ENCODE results near the gene ITSN2.
A peak's percentile ranks its signal among the peaks of the same experiment; 100 is the strongest.

Gene ITSN2

DNA sequence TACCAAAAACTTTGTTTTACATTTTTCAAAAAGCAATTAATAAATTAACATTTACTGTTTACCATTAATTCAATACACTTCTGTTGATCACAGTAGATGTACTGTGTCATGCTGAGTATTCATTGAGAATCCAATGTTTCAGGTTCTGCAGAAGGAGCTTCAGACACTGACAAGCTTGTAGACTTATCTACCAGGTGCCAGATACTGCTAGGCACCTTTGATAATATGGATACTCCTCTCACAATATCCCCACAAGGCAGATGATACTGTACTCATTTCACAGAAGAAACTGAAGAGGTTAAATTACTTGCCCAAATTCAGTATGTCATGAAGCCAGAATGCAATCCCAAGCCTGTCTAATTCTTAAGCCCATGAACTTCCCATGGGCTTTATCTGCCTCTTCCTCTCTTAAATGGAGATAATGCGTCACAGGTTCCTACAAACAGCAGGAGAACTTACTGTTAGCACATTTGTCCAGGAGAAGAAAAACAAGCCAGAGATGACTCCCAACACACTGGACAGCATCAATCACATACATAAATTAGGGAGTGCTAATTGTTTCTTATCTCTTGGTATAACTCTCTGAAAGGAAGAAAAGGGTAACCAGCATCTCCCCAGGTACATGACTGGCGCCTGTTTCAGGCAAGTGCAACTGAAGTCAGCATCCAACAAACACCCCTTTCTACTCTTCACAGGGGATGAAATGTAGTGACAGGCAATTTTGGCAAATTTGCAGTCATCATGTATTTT lies 27.4 kb downstream of the ITSN2 start:
- no peak for DNase-seq

DNA sequence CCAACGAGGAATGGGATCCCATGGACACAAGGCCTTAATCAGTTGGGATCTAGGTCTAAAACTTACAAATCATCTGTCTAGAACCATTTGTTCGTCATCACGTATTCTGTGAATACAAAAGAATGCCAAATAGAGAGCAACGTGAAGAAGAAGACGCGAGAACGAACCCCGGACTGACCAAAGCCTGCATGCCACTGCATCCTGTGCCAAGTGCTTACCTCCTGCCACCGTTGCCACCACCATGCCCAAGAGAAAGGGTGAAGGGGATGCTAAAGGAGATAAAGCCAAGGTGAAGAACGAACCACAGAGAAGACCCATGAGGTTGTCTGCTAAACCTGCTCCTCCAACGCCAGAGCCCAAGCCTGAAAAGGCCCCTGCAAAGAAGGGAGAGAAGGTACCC lies 30.2 kb downstream of the ITSN2 start:
- DNase-seq: no peak

DNA sequence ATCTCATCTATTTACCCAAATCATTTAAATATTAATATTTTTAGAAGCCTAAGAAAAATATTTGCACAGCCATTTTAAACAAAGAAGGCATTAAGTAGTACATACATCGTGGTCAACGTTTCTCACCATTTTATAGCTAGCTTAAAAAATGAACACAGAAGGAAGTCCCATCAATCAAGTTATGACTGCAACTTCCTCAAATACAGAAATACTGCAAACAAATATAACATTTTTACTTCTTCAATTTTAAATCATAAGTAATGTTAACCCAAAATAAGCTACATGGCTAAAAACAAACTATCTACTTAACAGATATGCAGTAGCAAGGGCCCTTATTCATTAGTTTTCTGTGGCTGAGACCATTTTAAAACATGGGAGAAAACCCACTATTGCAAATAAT lies 30.6 kb downstream of the ITSN2 start:
- DNase-seq: no peak

DNA sequence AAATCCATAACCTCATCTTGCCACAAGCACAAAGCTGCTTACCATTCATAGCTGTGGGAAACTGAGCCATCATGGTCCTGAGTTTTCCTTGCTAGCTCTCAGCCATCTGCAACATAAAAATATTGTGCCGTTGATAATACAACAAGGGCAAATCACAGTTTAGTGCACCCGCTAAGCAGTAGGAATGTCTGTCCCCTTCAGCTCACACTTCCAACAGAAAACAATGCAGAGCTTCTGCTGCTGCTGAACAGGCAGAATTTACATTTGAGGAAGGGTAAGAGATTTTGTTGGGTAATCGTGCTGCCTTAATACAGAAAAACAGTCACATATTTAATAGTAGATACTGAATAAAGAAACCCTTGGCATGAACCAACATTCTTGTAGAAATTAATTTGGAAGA lies 32.3 kb downstream of the ITSN2 start:
- DNase-seq: peak; percentile 33

DNA sequence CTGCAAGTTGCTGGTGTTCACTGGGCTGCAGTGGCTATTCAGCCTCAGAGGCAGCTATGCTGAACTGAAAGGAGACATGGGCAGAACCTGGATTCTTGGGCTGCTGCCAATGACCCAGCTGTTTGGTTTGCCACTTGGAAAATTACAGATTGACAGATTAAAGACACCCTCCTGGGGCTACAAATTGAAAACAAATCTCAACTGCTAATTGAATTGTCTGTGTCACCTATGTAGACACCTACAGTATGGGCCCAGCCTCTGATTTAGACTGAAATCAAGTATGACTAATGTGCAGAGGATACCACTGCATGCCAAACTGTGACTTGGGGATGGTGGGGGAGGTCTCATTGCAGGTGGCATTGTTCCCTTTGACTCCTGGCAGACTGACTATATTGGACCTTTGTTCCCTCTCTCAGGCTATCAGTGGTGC lies 42.8 kb downstream of the ITSN2 start:
- DNase-seq: no peak

DNA sequence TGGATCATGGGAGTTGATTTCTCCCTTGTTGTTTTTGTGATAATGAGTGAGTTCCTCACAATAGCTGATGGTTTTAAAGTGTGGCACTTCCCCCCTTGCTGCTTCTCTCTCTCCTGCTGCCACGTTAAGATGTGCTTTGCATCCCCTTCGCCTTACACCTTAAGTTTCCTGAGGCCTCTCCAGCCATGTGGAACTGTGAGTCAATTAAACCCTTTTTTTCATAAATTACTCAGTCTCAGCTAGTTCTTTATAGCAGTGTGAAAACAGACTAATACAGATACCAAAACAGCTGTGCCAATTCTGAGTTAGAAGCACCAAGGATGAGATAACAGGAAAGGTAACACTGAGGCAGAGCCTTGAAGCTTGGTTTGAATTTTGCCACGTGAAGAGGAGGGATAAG lies 44.7 kb downstream of the ITSN2 start:
- no peak for DNase-seq

GRCh38 chr2:24313744-24314632 lies 46.3 kb downstream of the ITSN2 start:
- no peak for DNase-seq

DNA sequence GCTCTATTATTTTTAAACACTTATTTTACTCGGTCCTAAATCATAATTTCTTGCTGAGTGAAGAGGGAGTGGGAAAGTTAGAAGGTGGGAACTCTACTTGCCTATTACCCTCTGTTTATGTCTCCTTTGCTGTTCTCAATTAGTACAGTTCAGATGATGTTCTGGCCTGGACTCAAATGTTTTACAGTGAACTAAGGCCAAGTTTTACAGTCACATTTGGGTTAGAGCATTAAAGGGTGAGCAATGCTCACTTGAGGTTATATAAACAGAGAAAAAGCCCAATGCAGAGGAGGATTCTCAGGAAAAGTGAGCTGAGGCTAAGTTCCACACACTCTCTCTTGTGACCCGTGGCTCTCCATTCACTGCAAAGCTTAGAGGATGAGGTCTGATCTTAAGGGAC lies 52.4 kb downstream of the ITSN2 start:
- no peak for DNase-seq

GRCh38 chr2:24304631-24305030 lies 55.7 kb downstream of the ITSN2 start:
- DNase-seq: peak; percentile 17

GRCh38 chr2:24304098-24304497 lies 56.2 kb downstream of the ITSN2 start:
- DNase-seq: peak; percentile 39

- DNase-seq: no peak
Measured at GRCh38 chr2:24301599-24301998, 58.7 kb downstream of the ITSN2 start.

DNA sequence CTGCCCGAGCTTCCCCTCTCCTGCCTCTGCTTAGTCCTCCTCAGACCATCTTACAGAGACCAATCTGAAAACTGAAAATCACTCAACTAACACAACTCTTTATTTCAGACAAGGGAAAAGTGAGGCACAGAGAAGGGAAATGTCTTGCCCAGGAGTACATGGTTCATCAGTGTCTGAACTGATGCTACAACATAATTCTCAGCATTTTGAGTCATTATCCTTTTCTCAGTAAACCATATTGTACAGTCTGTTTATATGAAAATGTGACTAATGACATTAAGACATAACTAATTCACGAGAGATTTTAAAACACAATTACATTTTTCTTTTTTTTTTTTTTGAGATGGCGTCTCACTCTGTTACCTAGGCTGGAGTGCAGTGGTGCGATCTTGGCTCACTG lies 62.7 kb downstream of the ITSN2 start:
- no peak for DNase-seq

GRCh38 chr2:24287171-24287570 lies 73.2 kb downstream of the ITSN2 start:
- no peak for DNase-seq

DNA sequence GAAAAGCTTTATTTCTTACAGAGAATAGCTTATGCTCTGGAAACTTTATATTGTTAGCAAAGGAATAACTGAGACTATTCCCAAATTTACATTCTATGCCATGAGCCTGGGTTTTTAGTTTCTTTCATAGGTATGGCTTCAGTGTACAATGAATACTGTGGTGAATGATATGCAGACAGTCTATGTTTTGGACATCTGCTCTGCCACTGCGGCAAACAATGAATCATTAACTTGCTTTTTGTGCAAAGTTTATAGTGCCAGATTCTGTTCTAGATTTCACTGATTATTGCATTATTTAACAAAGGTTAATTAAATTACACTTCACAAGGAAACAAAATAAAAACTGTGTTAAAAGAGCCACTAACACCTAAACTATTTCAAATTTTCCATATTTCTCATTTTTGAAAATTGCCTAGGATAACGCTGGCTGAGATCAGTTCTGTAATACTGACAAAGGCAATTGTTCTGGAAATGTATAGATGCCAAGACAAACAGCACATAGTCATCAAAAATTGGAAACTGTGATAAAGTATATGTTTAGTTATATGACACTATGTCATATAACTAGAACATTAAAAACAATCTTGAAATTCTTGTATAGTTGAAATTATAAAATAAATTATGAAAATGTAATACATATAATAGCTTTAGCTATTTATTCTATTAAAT lies 74.7 kb downstream of the ITSN2 start:
- no peak for DNase-seq

DNA sequence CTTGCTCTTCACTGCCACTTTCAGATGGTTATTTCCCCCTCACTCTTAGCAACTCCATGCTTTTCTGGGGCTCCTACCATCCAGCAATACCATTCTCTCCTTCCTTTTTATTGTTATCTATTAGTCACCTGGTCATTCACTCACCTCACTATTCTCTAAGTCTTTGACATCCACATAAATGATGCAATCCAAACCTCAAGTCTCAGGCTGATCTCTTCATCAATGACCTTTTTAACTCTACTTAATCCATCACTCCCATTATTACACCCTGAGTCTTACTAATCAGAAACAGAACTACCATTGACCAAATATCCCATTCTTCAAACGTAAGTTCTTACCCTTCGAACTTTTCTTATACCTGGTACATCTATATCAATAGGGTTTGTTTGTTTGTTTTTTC lies 79.7 kb downstream of the ITSN2 start:
- no peak for DNase-seq

DNA sequence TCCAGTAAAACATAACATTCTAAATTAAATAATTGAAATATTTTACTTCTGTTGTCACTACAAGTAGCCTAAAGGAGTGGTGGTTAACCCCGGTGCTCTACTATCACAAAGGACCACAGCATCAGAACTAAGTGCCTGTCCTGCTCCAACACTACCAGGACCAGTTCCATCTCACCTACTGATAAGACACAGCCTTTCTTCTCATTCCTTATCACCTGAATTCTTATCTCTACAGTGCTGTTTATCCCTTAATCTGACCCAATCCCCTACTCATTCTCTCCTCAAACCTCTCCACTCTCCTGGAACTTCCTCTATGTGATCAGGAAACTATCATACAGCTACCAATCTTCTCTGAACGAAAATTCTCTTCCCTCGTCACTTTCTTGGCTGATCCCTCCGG lies 80.2 kb downstream of the ITSN2 start:
- DNase-seq: no peak

DNA sequence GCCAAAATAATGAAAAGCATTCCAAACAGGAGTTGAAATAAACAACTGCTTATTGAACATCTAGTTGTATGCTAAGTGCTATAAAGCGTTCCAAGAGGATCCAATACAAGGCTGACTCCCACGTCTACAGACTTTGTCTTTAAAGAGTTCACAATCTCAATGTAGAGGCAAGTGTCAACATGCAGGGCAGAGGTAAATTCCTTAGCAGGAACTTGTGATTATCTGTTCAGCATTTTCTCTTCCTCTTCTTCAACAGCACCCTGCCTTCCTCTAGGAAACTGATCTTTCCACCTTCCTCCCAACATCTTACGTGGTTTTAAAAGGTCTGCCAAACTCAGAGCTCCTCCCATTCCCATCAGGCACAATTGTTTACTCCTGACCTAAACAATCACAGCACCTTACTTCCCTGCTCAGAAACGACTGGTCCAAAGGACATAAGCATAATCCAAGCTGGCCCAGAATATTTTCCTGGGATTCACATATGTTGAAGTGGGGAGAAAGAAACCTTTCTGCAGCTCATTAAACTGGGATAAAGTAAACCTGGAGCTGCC lies 83.9 kb downstream of the ITSN2 start:
- DNase-seq: no peak

GRCh38 chr2:24274809-24275208 lies 85.5 kb downstream of the ITSN2 start:
- no peak for DNase-seq

DNA sequence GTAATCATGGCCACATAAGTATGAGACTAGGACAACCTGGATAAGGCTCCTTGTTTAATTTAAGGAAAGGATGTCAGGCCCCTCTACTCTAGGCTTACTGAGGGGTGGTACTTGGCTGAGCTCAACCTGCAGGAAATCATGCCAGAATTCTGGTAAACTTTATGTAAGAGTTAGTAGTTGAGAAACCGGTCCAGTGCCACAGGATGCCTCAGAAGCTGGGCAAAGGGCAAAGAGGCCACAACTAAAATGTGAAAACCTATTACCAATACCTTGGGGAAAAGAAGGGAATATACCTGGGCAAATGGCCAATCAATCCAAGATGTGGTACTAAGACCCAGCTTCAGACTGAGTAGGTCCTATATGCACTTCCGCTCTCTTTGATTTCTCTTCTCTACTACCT lies 86.7 kb downstream of the ITSN2 start:
- DNase-seq: no peak

DNA sequence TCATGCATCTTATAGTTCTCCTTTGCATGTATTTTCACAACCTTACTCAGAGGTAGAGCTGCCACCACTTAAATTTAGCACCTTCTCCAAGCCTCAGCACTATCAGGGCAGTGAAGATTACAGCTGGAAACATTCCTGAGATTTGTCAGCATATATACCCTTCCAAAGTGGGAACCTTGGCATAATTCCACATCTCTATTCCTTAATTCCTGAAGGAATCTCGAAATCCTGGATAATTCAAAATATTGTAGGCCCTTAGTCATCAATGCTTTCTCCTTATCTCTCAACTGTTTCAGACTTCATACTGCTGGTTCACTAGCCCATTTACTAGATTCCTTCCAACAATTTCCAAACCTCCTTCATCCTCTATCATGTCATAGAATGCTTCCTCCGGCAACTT lies 87.4 kb downstream of the ITSN2 start:
- no peak for DNase-seq

DNA sequence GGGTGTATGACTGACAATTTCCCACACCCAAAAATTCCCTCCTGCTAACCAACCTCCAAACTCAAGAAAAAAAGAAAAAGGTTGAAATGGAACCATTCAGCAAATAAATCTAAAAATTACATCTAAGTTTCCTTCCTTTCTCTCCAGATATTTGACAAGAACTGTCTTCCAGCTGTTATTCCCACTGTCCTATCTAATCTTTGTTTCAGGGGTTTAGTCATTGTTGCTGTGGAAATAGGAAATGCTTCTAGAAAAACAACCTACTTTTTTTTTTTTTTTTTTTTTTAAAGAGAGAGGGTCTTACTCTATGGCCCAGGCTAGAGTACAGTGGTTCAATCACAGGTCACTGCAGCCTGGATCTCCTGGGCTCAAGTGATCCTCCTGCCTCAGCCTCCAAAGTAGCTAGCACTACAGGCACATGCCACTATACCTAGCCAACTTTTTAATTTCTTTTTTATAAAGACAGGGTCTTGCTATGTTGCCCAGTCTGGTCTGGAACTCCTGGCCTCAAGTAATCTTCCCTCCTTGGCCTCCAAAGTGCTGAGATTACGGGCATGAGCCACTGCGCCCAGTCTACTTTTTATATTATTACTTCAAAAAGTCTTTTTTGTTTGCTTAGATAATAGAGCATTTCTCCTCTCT lies 88.1 kb downstream of the ITSN2 start:
- no peak for DNase-seq

DNA sequence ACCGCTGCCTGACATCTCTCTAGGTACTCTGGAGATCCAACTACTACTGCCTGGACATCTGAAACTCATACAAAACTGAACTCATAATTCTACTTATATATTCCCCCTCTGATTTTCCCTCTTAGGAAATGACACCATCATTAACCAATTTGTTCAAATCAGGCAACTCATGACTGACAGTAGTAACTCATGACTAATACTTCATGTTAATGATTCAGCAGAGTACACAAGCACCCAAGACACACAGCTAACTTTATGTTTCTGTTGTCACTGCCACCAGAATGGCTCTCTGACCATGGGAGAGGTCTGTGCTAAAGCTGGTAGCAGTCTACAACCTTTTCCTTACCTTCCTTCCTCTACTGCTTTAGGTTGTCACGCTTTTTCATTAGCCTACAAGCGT lies 91.1 kb downstream of the ITSN2 start:
- no peak for DNase-seq

GRCh38 chr2:24265212-24265611 lies 95.1 kb downstream of the ITSN2 start:
- DNase-seq: no peak

Data from eye (tissue), 1 donor.